ENCODE measurements around the gene PYGB.

The PYGB gene

DNA sequence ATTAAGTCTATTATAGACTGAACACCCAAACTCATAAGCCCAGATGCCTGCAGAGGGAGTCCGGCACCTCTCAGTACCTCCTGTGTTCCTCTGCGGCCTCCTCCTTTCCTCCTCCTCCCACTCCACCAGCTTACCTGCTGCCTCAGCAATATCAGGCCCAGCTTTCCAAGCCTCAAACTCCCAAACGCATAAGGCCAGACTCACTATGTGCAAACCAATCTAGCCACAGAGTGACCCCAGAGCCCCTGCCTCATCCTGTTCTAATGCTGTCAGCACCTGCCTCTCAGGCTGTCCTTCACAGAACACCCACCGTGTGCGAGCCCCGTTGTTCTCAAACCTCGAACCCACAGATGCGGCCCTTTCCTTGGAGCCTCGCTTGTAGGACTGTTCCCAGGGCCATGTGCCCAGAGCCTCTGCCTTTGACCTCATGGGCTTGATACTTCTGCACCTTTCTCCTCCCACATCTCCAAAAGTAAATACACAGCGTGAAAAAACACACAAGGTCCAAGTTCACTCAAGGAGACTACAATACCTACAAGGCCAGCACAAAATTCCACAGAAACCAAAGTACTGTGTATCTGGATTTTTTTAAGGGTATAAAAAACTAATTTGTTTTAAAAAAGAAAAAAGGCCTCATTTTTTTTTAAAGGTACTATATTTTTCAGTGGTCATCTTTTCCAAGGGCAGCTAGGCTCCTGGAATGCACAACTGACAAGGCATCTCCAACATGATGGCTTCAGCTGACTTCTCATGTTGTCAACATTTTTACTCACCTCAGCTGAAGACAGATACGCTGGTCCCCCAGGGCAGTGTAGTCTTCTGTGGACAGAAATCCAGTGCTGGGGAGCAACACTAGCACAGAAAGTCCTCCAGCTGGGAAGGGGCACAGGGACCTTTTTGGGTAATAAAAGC, 90.5 kb downstream of the PYGB start:
- no peak for DNase-seq

DNA sequence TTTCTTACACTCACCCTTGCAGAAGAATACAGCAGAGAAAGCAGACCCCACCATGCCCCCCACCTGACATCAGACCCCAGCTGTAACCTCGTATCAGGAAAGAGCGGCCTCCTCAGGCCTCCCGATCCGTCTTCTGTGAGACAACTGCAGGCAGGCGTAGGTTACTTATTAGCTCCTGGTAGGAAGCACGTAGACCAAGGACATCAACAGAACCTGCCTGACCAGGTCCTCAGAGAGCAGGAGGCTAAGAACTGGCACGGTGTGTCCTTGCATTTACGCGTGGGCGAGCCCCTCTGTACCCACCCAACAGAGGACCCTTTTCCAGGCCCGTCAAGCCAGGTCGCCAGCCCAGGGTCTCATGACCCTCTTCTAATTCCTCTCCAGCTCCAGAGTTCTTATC, 91.7 kb downstream of the PYGB start:
- DNase-seq, result no peak

DNA sequence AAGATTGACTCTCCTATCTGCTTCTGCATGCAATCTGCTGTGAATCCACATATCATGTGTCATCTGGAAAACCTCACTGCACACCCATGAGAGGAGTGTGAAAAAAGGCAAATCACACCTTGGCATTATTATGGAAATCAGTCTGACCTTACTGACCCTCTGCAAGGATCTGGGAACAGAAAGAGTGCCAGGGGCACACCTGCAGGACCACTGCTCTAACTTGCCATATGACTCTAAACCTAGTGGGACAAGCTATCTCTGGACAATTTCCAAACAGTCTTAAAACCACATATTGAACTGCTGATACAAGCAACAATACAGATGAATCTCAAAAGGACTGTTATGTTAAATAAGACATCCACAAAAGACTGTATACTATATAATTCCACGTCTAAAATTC, 92.5 kb downstream of the PYGB start:
- no peak for DNase-seq

DNA sequence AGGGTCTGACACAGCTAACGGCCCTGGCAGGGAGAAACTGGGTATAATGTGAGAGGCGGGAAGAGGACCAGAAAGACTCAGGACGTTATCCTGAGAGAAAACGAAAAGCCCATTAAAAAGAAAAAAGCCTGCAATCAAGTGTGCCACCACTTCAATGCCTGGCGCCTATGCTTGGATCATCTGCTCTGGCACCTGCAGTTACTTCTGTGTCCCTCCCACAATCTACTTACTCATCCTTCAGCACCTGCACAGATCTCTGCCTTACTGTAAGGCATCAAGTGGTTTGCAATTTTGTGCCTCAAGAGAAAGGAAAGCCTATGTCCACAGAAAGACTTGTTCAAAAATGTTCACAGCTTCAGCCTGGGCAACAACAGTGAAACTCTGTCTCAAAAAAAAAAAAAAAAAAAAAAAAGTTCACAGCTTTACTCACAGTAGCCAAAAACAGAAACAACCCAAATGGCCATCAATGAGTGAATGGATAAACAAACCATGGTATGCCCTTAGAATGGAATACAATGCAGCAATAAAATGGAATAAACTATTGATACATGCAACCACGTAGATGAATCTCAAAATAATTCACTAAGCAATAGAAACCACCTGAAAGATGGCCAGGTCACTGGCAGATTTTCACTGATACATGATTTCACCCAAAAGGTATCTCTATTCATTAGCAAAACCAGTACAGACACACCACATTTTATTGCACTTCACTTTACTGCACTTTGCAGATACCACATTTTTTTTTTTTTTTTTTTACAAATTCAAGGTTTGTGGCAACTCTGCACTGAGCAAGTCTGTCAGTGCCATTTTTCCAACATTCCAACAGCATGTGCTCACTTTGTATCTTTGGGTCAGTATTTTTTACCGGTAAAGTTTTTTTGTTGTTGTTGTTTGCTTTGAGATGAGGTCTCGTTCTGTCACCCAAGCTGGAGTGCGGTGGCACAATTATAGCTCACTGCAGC, 94.1 kb downstream of the PYGB start:
- no peak for DNase-seq

GRCh38 chr20:25344634-25345033, 96.7 kb downstream of the PYGB start:
- no peak for DNase-seq

DNA sequence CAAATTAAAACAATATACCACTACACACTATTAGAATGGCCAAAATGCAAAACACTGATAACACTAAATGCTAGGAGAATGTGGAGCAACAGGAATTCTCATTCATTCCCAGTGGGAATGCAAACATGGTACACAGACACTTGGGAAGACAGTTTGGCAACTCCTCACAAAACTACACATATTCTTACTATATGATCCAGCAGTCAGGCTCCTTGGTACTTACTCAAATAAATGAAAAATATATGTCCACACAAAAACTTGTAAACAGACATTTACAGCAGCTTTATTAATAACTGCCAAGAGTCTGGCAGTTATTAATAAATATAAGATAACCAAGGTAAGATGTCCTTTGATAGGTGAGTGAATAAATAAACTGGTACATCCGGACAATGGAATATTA, 97.8 kb downstream of the PYGB start:
- DNase-seq, result no peak

DNA sequence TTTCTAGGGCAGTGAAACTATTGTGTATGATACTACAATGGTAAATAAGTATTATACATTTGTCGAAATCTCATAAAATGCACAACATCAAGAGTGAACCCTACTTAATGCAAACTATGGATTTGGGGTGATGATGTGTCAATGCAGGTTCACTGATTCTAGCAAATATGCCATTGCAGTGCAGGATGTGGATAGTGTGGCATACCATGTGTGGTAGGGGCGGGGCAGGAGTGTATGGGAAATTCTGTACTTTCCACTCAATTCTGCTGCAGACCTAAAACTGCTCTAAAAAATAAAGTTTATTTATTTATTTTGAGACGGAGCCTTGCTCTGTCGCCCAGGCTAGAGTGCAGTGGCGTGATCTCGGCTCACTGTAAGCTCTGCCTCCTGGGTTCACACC, 98.5 kb downstream of the PYGB start:
- no peak for DNase-seq
